ENCODE measurements around the gene TRAPPC10. TPM values are rescaled to one million over a fixed set of nuclear protein-coding genes. Genes with fewer than 3 reads are reported as not detected.

The TRAPPC10 gene
- total RNA-seq, 4 donors from 2014 or later, result 38.6 to 77.8 (median 55.3) TPM

GRCh38 chr21:44050276-44050675, 38.2 kb downstream of the TRAPPC10 start:
- Histone ChIP-seq H3K27me3 (no peaks in the 10 kb centered on the region), H3K27ac (peak overlapping the region; percentile 84 to 89 (median 85)), H3K4me1 (peaks cover 59 to 63% of the 10 kb centered on the region in 2 donors), H3K4me3 (replicated peaks in 1 of 3) (no peak overlapping the region), H3K36me3 (no peaks in the 10 kb centered on the region), H3K9me3 (no peaks in the 10 kb centered on the region)
- intact Hi-C loops (cut with DNase I), result no loop called here
- WGBS, 2 donors, result 46 to 63% methylated on average over 4 to 5 of the region's 5 CpGs
- peak in 1 of 2 donors; percentile 12 for TF ChIP-seq POLR2A (IDR thresholded peaks at IDR 0.05)
- TF ChIP-seq, protein P1, sequence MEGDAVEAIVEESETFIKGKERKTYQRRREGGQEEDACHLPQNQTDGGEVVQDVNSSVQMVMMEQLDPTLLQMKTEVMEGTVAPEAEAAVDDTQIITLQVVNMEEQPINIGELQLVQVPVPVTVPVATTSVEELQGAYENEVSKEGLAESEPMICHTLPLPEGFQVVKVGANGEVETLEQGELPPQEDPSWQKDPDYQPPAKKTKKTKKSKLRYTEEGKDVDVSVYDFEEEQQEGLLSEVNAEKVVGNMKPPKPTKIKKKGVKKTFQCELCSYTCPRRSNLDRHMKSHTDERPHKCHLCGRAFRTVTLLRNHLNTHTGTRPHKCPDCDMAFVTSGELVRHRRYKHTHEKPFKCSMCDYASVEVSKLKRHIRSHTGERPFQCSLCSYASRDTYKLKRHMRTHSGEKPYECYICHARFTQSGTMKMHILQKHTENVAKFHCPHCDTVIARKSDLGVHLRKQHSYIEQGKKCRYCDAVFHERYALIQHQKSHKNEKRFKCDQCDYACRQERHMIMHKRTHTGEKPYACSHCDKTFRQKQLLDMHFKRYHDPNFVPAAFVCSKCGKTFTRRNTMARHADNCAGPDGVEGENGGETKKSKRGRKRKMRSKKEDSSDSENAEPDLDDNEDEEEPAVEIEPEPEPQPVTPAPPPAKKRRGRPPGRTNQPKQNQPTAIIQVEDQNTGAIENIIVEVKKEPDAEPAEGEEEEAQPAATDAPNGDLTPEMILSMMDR (IDR thresholded peaks at IDR 0.05), result no peak
- DNase-seq, result peak; percentile 72 to 76

DNA sequence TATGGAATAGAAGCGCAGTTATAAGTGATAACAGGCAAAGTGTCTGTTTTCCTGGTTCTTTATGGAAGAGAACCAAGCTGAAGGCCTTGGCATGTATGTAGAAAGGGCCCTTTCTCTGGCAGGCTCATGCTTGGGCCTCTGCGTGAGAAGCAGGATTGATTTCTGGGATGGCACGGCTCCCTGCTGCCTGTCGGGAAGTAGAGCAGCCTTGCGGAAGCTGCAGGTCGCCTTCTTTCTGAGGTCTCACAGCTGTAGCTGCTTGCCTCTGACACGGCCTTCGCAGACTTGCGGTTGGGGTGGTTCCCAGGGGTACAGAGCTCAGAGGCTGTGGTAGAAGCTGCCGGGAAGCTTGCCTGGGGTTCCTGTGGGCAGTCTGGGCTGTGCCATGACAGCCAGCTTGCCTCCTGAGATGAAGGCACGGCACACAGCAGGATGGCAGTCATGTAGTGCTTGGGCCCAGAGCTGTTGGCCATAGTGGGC, 39.4 kb downstream of the TRAPPC10 start:
- Histone ChIP-seq H3K4me1 (peaks cover 67 to 72% of the 10 kb centered on the region in 2 donors), H3K9me3 (no peaks in the 10 kb centered on the region), H3K36me3 (peaks cover 0 to 4% of the 10 kb centered on the region in 2 donors), H3K4me3 (replicated peaks in 1 of 3) (no peak overlapping the region), H3K27ac (peak overlapping the region; percentile 84 to 89 (median 85)), H3K27me3 (no peaks in the 10 kb centered on the region)
- TF ChIP-seq, protein P1 (IDR thresholded peaks at IDR 0.05), result no peak
- TF ChIP-seq POLR2A (IDR thresholded peaks at IDR 0.05), result no peak
- intact Hi-C loops (cut with DNase I), result no loop called here
- no peak for DNase-seq
- WGBS, 2 donors, result 79 to 86% methylated on average over 8 to 11 of the region's 11 CpGs

- peak; percentile 71 to 77 for DNase-seq
- TF ChIP-seq, protein P1 (IDR thresholded peaks at IDR 0.05), result no peak
- TF ChIP-seq POLR2A (IDR thresholded peaks at IDR 0.05), result peak in 1 of 2 donors; percentile 38
- peaks cover 0 to 4% of the 10 kb centered on the region in 2 donors for H3K36me3 ChIP-seq
- peaks cover 67 to 72% of the 10 kb centered on the region in 2 donors for H3K4me1 ChIP-seq
- intact Hi-C loops (cut with DNase I), result no loop called here
- 60 to 62% methylated on average over 14 of the region's 14 CpGs for WGBS, 2 donors
- no peaks in the 10 kb centered on the region for H3K27me3 ChIP-seq
- peak overlapping the region; percentile 84 to 89 (median 85) for H3K27ac ChIP-seq
- H3K4me3 ChIP-seq (replicated peaks in 1 of 3), result no peak overlapping the region
- no peaks in the 10 kb centered on the region for H3K9me3 ChIP-seq
Measured at GRCh38 chr21:44052071-44052829, 40.1 kb downstream of the TRAPPC10 start.

DNA sequence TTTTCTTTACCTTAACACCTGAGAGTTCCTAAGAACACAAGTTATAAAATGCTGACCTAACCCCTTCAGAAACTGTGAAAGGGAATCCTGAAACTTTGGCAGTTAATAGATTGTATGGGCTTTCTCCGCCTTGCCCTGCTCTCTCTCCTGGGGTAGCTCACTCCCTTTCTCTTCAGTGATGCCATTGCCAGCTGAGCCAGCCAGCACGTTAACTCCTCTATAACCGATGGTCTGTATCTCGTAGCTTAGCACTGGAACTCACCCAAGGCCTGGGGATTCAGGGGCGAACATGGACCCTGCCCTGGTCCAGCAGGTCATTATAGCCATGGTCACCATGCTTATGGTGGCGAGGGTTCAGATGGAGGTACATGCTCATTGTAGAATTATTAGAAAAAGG, 40.7 kb downstream of the TRAPPC10 start:
- intact Hi-C loops (cut with DNase I), result no loop called here
- H3K4me3 ChIP-seq (replicated peaks in 1 of 3), result no peak overlapping the region
- WGBS, 2 donors, result 72% methylated on average over 6 of the region's 6 CpGs
- no peaks in the 10 kb centered on the region for H3K9me3 ChIP-seq
- peak overlapping the region; percentile 84 to 89 (median 85) for H3K27ac ChIP-seq
- H3K36me3 ChIP-seq, result peaks cover 0 to 4% of the 10 kb centered on the region in 2 donors
- TF ChIP-seq, protein P1 (IDR thresholded peaks at IDR 0.05), result no peak
- TF ChIP-seq POLR2A (IDR thresholded peaks at IDR 0.05), result no peak
- H3K4me1 ChIP-seq, result peaks cover 67 to 72% of the 10 kb centered on the region in 2 donors
- DNase-seq, result peak; percentile 16 to 39
- no peaks in the 10 kb centered on the region for H3K27me3 ChIP-seq

GRCh38 chr21:44053567-44053966, 41.5 kb downstream of the TRAPPC10 start:
- intact Hi-C loops (cut with DNase I), result no loop called here
- Histone ChIP-seq H3K4me1 (peaks cover 68 to 79% of the 10 kb centered on the region in 2 donors), H3K9me3 (no peaks in the 10 kb centered on the region), H3K27me3 (no peaks in the 10 kb centered on the region), H3K4me3 (replicated peaks in 1 of 3) (no peak overlapping the region), H3K36me3 (peaks cover 0 to 4% of the 10 kb centered on the region in 2 donors), H3K27ac (peak overlapping the region in 2 of 3 donors; percentile 85 to 89)
- WGBS, 2 donors, result 94% methylated on average over 9 of the region's 9 CpGs
- no peak for DNase-seq
- TF ChIP-seq POLR2A (IDR thresholded peaks at IDR 0.05), result no peak
- TF ChIP-seq, protein P1 (IDR thresholded peaks at IDR 0.05), result no peak

All from thyroid gland (tissue), 4 donors.